ENCODE results near the gene SLC9A1.
A peak's percentile ranks its signal among the peaks of the same experiment; 100 is the strongest.

SLC9A1 gene

DNA sequence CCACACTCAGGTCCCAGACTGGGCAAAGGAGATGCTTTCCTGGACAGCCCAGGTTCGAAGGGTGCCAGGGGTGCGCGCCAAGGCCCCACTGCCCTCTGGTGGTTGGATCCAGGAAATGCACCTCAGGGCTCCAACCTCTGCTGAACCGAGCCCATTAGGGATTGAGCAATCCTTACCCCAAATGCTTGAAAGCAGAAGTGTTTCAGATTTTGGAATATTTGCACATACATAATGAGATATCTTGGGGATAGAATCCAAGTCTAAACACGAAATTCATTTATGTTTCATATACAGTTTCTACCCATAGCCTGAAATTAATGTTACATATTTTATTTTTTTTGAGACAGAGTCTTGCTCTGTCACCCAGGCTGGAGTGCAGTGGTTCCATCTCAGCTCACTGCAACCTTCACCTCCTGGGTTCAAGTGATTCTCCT lies 57.4 kb downstream of the SLC9A1 start:
- ATAC-seq: peak; percentile 86
- TF ChIP-seq BACH2 (CRISPR knock-in tag; IDR thresholded peaks at IDR 0.05; ENCODE audit: borderline replicate concordance): no peak
- TF ChIP-seq ISL1 (CRISPR knock-in tag; IDR thresholded peaks at IDR 0.05): no peak
- no peak for TF ChIP-seq ARNTL (CRISPR knock-in tag; IDR thresholded peaks at IDR 0.05; ENCODE audit: borderline replicate concordance, low read depth)
- TF ChIP-seq, protein P1, sequence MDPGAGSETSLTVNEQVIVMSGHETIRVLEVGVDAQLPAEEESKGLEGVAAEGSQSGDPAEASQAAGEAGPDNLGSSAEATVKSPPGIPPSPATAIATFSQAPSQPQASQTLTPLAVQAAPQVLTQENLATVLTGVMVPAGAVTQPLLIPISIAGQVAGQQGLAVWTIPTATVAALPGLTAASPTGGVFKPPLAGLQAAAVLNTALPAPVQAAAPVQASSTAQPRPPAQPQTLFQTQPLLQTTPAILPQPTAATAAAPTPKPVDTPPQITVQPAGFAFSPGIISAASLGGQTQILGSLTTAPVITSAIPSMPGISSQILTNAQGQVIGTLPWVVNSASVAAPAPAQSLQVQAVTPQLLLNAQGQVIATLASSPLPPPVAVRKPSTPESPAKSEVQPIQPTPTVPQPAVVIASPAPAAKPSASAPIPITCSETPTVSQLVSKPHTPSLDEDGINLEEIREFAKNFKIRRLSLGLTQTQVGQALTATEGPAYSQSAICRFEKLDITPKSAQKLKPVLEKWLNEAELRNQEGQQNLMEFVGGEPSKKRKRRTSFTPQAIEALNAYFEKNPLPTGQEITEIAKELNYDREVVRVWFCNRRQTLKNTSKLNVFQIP (CRISPR knock-in tag; IDR thresholded peaks at IDR 0.05; ENCODE audit: borderline replicate concordance, low read depth): no peak
- TF ChIP-seq SNAI2 (CRISPR knock-in tag; IDR thresholded peaks at IDR 0.05): no peak
- no peak for TF ChIP-seq CSDC2 (CRISPR knock-in tag; IDR thresholded peaks at IDR 0.05)
- no peak for TF ChIP-seq ZFP30 (CRISPR knock-in tag; IDR thresholded peaks at IDR 0.05)
- TF ChIP-seq ZNF70 (CRISPR knock-in tag; IDR thresholded peaks at IDR 0.05): no peak
- TF ChIP-seq, protein P2, sequence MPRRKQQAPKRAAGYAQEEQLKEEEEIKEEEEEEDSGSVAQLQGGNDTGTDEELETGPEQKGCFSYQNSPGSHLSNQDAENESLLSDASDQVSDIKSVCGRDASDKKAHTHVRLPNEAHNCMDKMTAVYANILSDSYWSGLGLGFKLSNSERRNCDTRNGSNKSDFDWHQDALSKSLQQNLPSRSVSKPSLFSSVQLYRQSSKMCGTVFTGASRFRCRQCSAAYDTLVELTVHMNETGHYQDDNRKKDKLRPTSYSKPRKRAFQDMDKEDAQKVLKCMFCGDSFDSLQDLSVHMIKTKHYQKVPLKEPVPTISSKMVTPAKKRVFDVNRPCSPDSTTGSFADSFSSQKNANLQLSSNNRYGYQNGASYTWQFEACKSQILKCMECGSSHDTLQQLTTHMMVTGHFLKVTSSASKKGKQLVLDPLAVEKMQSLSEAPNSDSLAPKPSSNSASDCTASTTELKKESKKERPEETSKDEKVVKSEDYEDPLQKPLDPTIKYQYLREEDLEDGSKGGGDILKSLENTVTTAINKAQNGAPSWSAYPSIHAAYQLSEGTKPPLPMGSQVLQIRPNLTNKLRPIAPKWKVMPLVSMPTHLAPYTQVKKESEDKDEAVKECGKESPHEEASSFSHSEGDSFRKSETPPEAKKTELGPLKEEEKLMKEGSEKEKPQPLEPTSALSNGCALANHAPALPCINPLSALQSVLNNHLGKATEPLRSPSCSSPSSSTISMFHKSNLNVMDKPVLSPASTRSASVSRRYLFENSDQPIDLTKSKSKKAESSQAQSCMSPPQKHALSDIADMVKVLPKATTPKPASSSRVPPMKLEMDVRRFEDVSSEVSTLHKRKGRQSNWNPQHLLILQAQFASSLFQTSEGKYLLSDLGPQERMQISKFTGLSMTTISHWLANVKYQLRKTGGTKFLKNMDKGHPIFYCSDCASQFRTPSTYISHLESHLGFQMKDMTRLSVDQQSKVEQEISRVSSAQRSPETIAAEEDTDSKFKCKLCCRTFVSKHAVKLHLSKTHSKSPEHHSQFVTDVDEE (CRISPR knock-in tag; IDR thresholded peaks at IDR 0.05): no peak
- no peak for TF ChIP-seq GLIS3 (CRISPR knock-in tag; IDR thresholded peaks at IDR 0.05)
- no peak for TF ChIP-seq ZNF565 (CRISPR knock-in tag; conservative IDR thresholded peaks at IDR 0.05; ENCODE audit: low read depth)
- no peak for TF ChIP-seq TOX (CRISPR knock-in tag; IDR thresholded peaks at IDR 0.05; ENCODE audit: borderline replicate concordance)
- TF ChIP-seq, protein P3, sequence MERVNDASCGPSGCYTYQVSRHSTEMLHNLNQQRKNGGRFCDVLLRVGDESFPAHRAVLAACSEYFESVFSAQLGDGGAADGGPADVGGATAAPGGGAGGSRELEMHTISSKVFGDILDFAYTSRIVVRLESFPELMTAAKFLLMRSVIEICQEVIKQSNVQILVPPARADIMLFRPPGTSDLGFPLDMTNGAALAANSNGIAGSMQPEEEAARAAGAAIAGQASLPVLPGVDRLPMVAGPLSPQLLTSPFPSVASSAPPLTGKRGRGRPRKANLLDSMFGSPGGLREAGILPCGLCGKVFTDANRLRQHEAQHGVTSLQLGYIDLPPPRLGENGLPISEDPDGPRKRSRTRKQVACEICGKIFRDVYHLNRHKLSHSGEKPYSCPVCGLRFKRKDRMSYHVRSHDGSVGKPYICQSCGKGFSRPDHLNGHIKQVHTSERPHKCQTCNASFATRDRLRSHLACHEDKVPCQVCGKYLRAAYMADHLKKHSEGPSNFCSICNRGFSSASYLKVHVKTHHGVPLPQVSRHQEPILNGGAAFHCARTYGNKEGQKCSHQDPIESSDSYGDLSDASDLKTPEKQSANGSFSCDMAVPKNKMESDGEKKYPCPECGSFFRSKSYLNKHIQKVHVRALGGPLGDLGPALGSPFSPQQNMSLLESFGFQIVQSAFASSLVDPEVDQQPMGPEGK (CRISPR knock-in tag; IDR thresholded peaks at IDR 0.05; ENCODE audit: borderline replicate concordance): no peak
- TF ChIP-seq, protein P4, sequence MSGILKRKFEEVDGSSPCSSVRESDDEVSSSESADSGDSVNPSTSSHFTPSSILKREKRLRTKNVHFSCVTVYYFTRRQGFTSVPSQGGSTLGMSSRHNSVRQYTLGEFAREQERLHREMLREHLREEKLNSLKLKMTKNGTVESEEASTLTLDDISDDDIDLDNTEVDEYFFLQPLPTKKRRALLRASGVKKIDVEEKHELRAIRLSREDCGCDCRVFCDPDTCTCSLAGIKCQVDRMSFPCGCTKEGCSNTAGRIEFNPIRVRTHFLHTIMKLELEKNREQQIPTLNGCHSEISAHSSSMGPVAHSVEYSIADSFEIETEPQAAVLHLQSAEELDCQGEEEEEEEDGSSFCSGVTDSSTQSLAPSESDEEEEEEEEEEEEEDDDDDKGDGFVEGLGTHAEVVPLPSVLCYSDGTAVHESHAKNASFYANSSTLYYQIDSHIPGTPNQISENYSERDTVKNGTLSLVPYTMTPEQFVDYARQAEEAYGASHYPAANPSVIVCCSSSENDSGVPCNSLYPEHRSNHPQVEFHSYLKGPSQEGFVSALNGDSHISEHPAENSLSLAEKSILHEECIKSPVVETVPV (CRISPR knock-in tag; IDR thresholded peaks at IDR 0.05): no peak
- no peak for TF ChIP-seq ZNF8 (CRISPR knock-in tag; IDR thresholded peaks at IDR 0.05)
- TF ChIP-seq ESRRG (CRISPR knock-in tag; IDR thresholded peaks at IDR 0.05): no peak
- TF ChIP-seq ZC3H10 (CRISPR knock-in tag; IDR thresholded peaks at IDR 0.05): no peak
- TF ChIP-seq, protein P5, sequence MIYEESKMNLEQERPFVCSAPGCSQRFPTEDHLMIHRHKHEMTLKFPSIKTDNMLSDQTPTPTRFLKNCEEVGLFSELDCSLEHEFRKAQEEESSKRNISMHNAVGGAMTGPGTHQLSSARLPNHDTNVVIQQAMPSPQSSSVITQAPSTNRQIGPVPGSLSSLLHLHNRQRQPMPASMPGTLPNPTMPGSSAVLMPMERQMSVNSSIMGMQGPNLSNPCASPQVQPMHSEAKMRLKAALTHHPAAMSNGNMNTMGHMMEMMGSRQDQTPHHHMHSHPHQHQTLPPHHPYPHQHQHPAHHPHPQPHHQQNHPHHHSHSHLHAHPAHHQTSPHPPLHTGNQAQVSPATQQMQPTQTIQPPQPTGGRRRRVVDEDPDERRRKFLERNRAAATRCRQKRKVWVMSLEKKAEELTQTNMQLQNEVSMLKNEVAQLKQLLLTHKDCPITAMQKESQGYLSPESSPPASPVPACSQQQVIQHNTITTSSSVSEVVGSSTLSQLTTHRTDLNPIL (CRISPR knock-in tag; IDR thresholded peaks at IDR 0.05; ENCODE audit: low read depth): no peak
- no peak for TF ChIP-seq TCF4 (CRISPR knock-in tag; IDR thresholded peaks at IDR 0.05; ENCODE audit: borderline replicate concordance)

DNA sequence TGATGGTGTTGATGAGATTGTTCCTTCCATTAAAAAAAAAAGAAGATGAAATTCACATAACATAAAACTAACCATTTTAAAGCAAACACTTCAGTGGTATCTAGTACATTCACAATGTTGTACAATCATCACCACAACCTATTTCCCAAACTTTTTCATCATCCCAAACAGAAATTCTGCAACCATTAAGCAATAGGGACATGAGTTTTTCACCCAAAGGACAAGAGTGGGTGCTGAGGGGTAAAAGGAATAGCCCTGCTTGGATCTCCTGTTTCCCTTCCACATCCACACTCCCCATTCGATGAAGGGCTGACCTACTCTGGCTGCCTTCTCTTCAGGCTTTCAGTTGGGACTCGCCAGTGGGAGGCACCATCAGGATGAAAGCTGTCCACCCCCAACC lies 59.3 kb downstream of the SLC9A1 start:
- ATAC-seq: no peak
- TF ChIP-seq ISL1 (CRISPR knock-in tag; IDR thresholded peaks at IDR 0.05): no peak
- no peak for TF ChIP-seq ARNTL (CRISPR knock-in tag; IDR thresholded peaks at IDR 0.05; ENCODE audit: borderline replicate concordance, low read depth)

DNA sequence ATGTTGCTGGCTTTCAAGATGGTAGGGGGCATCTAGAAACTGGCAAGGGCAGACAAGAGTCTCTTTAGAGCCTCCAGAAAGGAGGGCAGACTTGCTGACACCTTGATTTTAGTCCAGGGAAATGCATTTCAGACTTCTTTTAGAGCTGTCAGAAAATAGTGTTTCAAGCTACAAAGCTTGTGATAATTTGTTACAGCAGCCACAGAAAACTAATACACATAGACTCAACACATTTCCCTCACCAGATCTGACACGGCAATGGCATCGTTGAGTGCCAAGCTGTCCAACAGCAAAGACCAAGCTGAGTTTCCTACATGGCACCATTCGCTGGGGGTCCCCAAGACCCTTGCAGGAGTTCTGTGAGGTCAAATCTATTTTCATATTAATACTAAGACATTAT lies 62.0 kb downstream of the SLC9A1 start:
- ATAC-seq: no peak
- TF ChIP-seq GLIS3 (CRISPR knock-in tag; IDR thresholded peaks at IDR 0.05) (no peak), RARB (CRISPR knock-in tag; IDR thresholded peaks at IDR 0.05) (no peak), BACH2 (CRISPR knock-in tag; IDR thresholded peaks at IDR 0.05; ENCODE audit: borderline replicate concordance) (no peak), OSR1 (CRISPR knock-in tag; IDR thresholded peaks at IDR 0.05) (no peak), CSDC2 (CRISPR knock-in tag; IDR thresholded peaks at IDR 0.05) (no peak), ESRRG (CRISPR knock-in tag; IDR thresholded peaks at IDR 0.05) (no peak), ZFP3 (CRISPR knock-in tag; IDR thresholded peaks at IDR 0.05) (no peak), ZNF565 (CRISPR knock-in tag; conservative IDR thresholded peaks at IDR 0.05; ENCODE audit: low read depth) (no peak), ZNF70 (CRISPR knock-in tag; IDR thresholded peaks at IDR 0.05) (no peak), SNAI2 (CRISPR knock-in tag; IDR thresholded peaks at IDR 0.05) (no peak)

All from SK-N-SH treated with all-trans-retinoic acid at 6 μM for 48 hours (cell line).